HG02973 (cell line): Measurements from ENCODE around the gene WDR1.
"Not testable (repeated sequence)": the region's sequence is repeated elsewhere in the genome, so short reads cannot be mapped to it uniquely, and the experiment has no call there.

Experiments
- ATAC-seq: cut with Tn5 transposase; IDR thresholded peaks from one replicate; pipeline ENCODE4 v1.9.1; 2021; ENCODE audit warnings: moderate library complexity; ENCODE audit not compliant: unreplicated experiment

Gene WDR1

DNA sequence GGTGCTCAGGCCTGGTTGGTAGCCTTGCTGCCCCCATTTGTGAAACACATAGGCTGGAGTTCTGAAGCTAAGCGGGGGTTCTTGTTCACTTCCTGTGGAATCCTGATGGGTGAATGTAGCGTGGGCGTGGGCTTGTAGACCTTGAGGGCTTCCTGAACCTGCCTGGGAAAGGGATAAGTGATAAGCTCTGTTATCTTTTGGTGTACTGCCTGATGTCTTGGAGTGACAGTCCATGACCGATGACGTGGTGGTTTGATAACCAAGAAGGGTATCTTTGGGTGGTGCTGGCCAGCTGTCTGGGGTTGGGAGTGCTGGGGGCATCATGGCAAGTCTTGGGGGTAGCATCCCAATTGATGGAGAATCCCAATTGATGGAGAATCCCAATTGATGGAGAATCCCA, 17.5 kb upstream of the WDR1 start:
- ATAC-seq: no peak

GRCh38 chr4:10131202-10131601, 14.6 kb upstream of the WDR1 start:
- no peak for ATAC-seq

DNA sequence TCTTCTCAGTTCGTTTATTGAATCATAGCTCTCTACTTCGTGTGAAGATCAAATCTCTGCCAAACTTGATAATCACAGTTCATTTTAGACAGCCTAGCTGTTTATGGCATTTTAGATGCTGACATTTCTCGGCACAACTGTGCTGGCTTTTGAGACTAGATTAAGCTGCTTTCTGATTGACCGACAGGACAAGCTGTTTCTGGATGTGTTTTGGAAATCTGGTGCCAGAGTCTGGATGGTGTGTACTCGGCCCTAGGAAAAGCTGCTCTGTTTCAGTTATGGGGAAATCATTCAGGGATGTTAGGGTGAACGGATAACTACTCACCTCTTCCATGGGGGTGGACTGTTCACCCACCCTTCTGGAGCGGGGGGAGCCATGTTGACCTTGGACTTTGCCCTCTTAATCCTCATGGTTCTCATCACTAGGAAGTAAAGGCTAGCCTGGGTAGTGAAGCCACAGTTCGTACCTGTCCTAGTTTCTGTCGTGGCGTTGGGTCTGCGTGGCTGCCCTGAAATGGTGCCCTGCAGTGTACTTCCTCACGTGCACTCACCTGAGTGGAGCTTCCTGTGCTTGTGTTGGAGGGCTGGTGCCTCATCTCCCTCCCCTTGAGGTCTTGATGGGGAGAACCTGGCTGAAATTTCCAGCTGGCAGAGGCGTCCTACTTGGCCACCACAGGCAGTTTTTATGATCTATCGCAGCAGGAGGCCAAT, 13.7 kb upstream of the WDR1 start:
- no peak for ATAC-seq

DNA sequence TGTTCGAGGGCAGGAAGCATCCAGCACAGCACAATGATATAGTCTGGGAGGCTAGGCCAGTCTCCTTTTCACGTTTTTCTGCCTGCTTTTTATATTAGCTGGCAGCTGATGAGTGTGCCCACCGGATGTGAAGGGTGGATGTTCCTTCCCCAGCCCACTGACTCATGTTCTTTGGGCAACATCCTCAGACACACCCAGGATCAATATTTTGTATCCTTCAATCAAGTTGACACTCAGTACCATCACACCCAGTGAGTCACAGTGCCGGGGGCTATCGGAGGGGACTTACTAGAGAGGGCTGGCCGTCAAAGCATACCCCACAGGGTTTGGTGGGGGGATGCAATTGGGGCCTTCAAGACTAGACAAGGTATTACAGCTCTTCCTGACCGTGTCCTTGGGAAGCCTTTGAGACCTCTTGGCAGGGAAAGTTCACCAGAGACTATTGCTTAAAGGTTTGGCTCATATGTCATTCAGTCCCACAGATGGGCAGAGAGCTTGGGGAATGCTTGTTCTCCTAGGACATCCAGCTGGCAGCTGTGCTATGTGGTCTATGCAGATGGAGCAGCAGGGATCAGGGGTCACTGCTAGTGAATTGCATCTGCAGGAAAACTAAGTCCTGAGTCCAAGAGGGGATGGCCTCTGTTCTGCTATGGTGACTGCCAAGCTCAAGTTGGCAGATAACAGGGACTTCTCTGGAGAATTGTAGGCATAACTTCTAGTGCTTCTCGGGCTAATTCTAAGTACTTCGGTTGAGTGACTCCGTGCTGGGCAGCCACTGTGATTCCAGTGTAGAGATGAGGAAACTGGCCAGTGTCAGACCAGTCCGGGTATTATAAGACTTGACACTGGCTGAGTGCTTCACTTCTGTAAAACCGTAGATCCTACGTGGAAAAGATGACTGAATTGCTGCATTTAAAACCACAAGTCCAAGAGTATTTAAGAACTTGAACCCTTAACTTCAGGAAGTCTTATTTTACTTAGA, 12.9 kb upstream of the WDR1 start:
- no peak for ATAC-seq

DNA sequence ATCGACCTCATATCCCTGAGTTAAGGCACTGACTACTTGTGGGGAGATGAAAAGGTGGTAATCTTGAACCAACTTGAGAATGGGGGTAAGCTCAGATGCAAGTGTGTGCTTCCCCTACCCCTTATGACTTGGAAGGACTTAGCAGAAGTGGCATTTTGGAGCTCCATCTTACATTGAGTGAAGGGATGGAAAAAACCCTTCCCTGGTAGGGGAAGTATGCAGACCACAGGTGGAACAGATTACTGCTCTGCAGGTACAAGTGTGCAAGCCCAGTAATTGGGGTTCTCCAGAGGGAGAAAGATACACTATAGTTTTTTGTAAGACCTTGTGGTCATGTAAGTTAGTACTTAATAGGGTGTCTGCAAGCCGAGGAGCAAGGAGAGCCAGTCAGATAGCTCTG, 12.2 kb upstream of the WDR1 start:
- no peak for ATAC-seq

- ATAC-seq: not testable (repeated sequence)
Measured at GRCh38 chr4:10127531-10127930, 10.9 kb upstream of the WDR1 start.

DNA sequence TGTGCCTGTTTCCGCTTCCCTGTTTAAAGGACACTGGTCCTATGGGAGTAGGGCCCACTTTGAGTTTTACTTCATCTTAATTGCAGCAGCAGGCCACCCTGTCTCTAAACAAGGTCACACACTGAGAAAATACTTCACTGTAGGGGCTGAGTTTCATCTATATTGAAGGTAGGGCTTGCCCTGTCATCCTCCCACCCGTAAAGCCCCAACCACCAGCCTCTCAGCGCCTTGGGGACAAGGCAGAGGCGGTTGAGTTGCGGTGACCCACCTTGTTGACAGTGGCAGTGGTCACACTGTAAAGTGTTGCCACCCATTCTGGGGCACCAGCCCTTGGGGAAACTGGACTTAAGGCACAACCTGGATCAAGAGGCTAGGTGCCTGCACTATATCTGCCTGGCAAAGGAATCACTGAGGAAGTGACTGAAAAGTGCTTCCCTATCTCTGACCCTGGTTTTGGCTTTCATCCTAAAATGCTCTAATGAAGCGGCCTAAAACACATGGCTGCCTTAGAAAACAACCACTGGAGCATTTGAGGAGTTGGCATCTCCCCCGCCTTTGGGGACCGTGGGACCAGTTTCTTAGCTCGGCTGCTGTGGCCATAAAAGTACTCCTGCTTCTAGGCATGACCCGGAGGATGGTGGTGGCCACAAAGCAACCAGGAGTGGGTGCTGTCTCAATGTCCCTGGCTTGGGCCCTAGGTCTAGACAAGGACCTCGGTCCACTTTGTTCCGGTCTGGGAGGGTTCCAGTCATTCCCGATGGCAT, 7.8 kb upstream of the WDR1 start:
- no peak for ATAC-seq

DNA sequence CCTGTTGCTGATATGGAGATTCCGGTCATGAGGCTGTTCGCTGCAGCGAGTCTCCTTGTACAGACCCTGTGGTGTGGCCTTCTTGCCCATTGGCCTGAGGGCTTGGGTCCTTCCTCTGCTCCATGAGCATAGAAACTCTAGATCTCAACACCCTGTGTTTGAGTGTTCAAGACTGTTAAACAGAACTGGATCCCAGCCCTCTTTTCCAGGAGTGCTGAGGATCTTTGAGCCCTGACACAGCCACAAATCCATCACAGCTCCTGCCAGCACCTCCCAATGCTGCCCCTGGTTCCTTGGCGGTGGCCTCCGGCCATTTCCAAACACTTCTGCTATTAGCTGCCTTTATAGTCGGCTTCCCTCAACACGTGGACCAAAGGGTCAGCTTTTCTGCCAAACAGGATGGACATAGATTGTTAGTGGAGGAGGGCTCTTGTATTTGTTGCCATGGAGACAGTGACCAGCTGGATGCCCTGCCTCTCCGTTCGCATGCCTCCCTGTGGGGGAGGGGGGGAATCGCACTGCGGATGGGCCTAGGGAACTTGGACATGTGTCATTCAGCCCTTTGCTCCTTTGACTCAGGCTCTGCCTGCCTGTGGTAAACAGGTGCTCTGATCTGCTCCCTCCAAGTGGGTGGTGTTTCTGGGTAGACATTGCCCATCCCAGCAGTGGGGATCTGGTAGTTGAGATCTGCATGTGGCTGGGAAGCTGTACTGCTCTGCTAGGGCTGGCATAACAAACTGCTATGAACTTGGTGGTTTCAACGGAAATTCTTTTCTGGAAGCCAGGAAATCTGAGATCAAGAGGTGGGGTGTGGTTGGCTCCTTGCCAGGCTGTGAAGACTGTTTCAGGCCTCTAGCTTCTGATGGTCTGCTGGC, 6.9 kb upstream of the WDR1 start:
- no peak for ATAC-seq

DNA sequence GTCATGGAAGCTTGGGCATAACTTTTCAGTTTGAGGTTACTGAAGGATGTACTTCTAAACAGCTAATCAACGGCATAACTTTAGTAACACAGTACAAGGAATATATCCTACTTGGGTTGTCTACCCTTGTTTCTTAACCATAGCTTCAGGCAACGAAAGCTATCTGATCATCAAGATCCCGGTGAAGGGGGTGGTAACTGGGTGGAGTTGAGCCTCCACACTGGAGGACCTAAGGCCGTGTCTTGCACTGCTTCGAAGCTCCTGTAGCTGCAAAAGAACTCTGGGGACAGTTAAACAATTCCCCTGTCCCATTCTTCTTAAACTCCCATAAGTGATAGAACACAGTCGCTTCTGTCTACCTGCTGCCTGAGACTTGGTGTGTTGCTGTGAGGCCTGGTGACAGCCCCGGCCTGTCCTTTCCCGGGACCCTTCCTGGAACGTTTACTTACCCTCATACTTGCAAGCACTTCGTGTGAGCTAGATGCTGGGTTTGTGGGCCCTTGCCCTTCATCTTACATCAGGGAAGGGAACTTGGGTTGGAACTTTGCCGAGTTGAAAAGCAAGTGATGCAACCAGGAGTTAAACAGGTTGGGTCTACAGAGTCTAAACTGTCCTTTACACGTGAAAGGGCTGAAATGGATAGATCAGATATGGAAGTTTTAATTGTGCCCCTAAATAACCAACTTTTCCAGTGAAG, 5.8 kb upstream of the WDR1 start:
- ATAC-seq: no peak

DNA sequence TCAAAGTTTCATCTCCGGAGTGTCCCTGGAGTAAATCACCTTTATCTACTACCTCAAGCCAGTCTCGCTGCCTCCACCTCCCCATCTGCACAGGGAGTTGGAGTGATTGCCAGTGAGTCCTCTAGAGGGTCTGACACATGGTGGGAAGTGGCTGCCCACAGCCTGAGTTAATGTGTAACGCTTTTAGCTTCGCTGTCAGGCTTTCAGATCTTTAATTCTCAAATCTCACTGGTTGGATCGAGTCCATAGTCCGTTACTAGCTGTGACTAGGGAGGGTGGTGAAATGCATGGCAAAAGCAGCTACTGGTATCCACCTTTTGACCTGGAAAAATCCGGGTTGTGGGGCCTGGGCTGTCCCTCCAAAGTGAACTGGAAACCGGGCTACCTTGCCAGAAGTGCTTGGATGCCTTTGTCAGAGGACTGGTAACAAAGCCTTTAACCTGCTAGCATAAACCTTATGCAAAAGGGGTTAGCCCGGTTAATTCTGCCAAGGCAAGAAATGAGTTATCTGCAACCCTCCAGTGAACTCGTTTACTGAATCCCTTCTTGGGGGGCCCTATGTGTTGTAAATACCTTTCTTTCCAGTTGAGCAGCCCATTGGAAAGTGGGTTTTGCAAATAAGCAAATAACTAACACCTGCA, 5.1 kb upstream of the WDR1 start:
- no peak for ATAC-seq

DNA sequence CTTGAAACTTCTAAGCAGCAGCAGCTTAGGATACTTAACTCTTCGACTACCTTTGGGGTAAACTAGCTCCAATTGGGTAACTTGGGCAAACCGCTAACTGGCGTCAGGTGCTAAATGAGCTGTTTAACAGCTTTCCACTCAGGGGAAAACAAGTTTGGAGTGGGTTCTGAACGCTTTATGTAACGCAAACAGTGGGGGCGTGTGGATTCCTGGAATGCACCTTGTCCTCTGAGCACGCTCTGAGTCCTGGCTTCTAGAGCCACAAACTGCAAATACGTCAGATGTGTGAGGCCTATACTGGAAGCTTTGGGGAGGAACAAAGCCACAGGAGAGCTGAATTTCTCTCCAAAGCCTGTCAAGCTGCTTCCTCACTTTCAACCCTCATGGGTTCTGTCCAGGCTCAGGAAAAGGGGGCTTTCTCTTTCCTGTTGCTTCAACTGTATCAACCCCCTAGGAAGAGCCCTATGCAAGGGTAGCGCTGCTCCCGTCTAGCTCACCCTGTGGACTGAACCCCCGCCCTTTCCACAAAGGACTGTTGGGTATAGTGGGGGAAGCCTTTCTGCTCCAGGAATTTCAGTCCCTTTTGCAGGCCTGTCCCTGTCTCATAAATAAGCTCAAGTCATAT, 4.5 kb upstream of the WDR1 start:
- ATAC-seq: no peak

DNA sequence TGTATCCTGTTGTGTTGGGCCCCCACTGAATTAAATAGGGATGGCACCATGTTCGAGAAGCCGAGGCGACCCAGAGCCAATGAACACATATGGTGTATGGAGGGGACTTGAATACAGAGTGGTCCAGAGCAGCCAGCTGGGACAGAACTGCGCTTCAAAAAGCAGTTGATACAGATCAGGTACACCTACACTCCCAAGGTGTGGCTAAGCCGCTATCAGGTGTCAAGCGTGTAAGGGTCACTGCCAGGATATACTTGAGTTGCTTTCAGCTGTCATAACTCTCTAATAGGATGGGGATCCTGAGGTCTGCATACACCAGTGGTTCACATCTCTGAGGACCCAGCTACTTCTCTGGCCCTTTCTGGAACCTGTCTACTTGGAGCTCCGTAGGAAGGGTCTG, 3.2 kb upstream of the WDR1 start:
- ATAC-seq: no peak

- no peak for ATAC-seq
Measured at GRCh38 chr4:10119278-10119677, 2.7 kb upstream of the WDR1 start.

GRCh38 chr4:10118048-10119004, 1.7 kb upstream of the WDR1 start:
- no peak for ATAC-seq

GRCh38 chr4:10117359-10118047, 904 bp upstream of the WDR1 start:
- peak; percentile 0 for ATAC-seq

DNA sequence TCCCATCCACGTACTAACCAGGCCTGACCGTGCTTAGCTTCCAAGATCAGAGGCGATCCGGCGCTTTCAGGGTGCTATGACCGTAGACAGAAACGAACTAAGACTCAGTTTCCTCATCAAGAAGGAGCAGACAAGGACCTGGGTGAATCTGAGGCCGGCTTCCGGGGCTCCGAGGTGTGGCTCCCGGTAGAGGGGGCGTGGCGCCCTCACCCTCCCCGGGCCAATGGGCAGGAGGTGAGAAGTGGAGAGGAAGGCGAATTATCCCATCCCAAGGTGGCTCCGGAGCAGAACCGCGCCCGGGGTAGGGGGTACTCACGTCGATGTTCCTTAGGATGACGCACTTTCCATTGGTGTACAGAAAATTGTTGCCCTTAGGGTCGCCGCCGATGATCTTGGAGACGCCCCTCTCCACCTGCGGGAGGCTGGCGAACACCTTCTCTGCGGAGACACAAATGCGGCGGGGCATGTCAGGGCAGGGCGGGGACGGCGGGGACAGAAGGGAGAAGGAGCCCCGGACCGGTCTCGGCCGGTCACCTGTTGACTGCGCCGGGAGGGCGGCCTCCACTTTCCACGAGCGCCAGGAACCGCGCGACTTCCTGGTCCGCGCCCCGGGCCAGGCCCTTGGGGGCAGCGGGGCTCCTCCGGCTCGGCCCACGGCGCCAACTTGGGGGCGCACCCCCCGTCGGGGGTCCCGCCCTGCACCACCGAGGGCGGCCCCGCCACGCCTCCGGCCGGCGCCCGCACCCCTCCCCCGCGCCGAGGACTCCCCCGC, 616 bp downstream of the WDR1 start:
- ATAC-seq: peak; percentile 33
